Testis (tissue), 2 donors: ENCODE data around the gene PLEKHM2.

Source experiments
- CTCF ChIP-seq, 3 experiments: fragments of 450-650 bp in 2 of 3; fragments of 200-600 bp in 1 of 3; sonication (generic) in 1 of 3; IDR thresholded peaks; one replicate each; pipeline ENCODE4 v1.5.1; 2016 to 2019; ENCODE audit warnings: antibody characterized with exemption in 3 of 3, mild to moderate bottlenecking in 2 of 3, moderate library complexity in 1 of 3
- POLR2A ChIP-seq: fragments of 450-650 bp; IDR thresholded peaks from one replicate; pipeline ENCODE4 v1.6.1; 2017; ENCODE audit warnings: antibody characterized with exemption, mild to moderate bottlenecking, moderate library complexity

- TF ChIP-seq CTCF (IDR thresholded peaks at IDR 0.05) (no peak), POLR2A (no peak)
These were observed 14.1 kb downstream of the PLEKHM2 start for GRCh38 chr1:15698201-15698600.
